Trophoblast cell (in vitro differentiated cells and primary cell): Measurements from ENCODE around the gene ARMC2.

Source experiments
- DNase-seq, 2 donors: peaks; one replicate each; pipeline ENCODE4 v3.0.0-alpha.2; 2016
- H2AFZ ChIP-seq: 2 replicates; pipeline ENCODE4 v1.6.1; 2013; ENCODE audit warnings: low read length, moderate library complexity, mild to moderate bottlenecking; ENCODE audit not compliant: insufficient read depth, poor library complexity
- H2AK5ac ChIP-seq: 2 replicates; pipeline ENCODE4 v1.6.1; 2013; ENCODE audit warnings: mild to moderate bottlenecking, low read length
- H2BK120ac ChIP-seq: 2 replicates; pipeline ENCODE4 v1.6.1; 2013; ENCODE audit warnings: low read length, mild to moderate bottlenecking, moderate library complexity; ENCODE audit not compliant: insufficient read depth, poor library complexity
- H2BK12ac ChIP-seq: 2 replicates; pipeline ENCODE4 v1.6.1; 2013; ENCODE audit warnings: mild to moderate bottlenecking, low read length, moderate library complexity
- H2BK5ac ChIP-seq: 2 replicates; pipeline ENCODE4 v1.6.1; 2013; ENCODE audit warnings: low read length, low read depth, moderate library complexity, mild to moderate bottlenecking; ENCODE audit not compliant: poor library complexity
- H3K14ac ChIP-seq: 2 replicates; pipeline ENCODE4 v1.6.1; 2013; ENCODE audit warnings: mild to moderate bottlenecking, low read length
- H3K18ac ChIP-seq: 2 replicates; pipeline ENCODE4 v1.6.1; 2013; ENCODE audit warnings: mild to moderate bottlenecking, low read length
- H3K23ac ChIP-seq: 2 replicates; pipeline ENCODE4 v1.6.1; 2013; ENCODE audit warnings: low read length
- H3K27ac ChIP-seq: 2 replicates; pipeline ENCODE4 v1.5.1; 2013; ENCODE audit warnings: low read depth, mild to moderate bottlenecking, inconsistent platforms, low read length, moderate library complexity
- H3K27me3 ChIP-seq: 2 replicates; pipeline ENCODE4 v1.6.1; 2013; ENCODE audit warnings: inconsistent platforms, mild to moderate bottlenecking, low read length, moderate library complexity; ENCODE audit not compliant: insufficient read depth
- H3K36me3 ChIP-seq, 2 experiments: 1 replicate in 1 of 2; 2 replicates in 1 of 2; pipeline ENCODE4 v1.6.1; 2013; ENCODE audit warnings: low read length in 2 of 2, mild to moderate bottlenecking in 2 of 2, moderate library complexity in 1 of 2; ENCODE audit not compliant: insufficient read depth in 2 of 2, control insufficient read depth in 1 of 2
- H3K4ac ChIP-seq: 2 replicates; pipeline ENCODE4 v1.6.1; 2013; ENCODE audit warnings: low read depth, mild to moderate bottlenecking, low read length, moderate library complexity
- H3K4me1 ChIP-seq, 2 experiments: 1 replicate in 1 of 2; 2 replicates in 1 of 2; pipeline ENCODE4 v1.6.1; 2013; ENCODE audit warnings: low read length in 2 of 2, mild to moderate bottlenecking in 2 of 2, moderate library complexity in 1 of 2; ENCODE audit not compliant: insufficient read depth in 2 of 2, control insufficient read depth in 1 of 2
- H3K4me2 ChIP-seq: 2 replicates; pipeline ENCODE4 v1.6.1; 2013; ENCODE audit warnings: inconsistent platforms, mild to moderate bottlenecking, low read length, moderate library complexity
- H3K4me3 ChIP-seq: 2 replicates; pipeline ENCODE4 v1.5.1; 2013; ENCODE audit warnings: mild to moderate bottlenecking, low read depth, low read length, inconsistent platforms
- H3K79me1 ChIP-seq: one replicate; pipeline ENCODE4 v1.6.1; 2013; ENCODE audit warnings: low read length
- H3K79me2 ChIP-seq: 2 replicates; pipeline ENCODE4 v1.6.1; 2013; ENCODE audit warnings: low read length, mild to moderate bottlenecking; ENCODE audit not compliant: control insufficient read depth, insufficient read depth, poor library complexity
- H3K9ac ChIP-seq: 2 replicates; pipeline ENCODE4 v1.6.1; 2013; ENCODE audit warnings: mild to moderate bottlenecking, low read length
- H3K9me3 ChIP-seq: 2 replicates; pipeline ENCODE4 v1.6.1; 2013; ENCODE audit warnings: low read depth, mild to moderate bottlenecking, control low read depth, inconsistent platforms, low read length; ENCODE audit not compliant: insufficient read depth
- H4K12ac ChIP-seq: 2 replicates; pipeline ENCODE4 v1.6.1; 2013; ENCODE audit warnings: low read depth, mild to moderate bottlenecking, low read length, moderate library complexity
- H4K8ac ChIP-seq: 2 replicates; pipeline ENCODE4 v1.6.1; 2013; ENCODE audit warnings: low read depth, mild to moderate bottlenecking, low read length, moderate library complexity
- H4K91ac ChIP-seq: one replicate; pipeline ENCODE4 v1.6.1; 2013; ENCODE audit warnings: low read depth, mild to moderate bottlenecking, low read length, moderate library complexity
- WGBS: extraction: QIAGEN DNeasy Blood & Tissue Kit; methylation state at CpG from one replicate; pipeline ENCODE4 v1.1.7; 2013; ENCODE audit warnings: missing lambda C conversion rate; ENCODE audit not compliant: insufficient read length, insufficient coverage; ENCODE audit errors: extremely low coverage; 5-methylcytosine and 5-hydroxymethylcytosine counted together

ARMC2 gene

DNA sequence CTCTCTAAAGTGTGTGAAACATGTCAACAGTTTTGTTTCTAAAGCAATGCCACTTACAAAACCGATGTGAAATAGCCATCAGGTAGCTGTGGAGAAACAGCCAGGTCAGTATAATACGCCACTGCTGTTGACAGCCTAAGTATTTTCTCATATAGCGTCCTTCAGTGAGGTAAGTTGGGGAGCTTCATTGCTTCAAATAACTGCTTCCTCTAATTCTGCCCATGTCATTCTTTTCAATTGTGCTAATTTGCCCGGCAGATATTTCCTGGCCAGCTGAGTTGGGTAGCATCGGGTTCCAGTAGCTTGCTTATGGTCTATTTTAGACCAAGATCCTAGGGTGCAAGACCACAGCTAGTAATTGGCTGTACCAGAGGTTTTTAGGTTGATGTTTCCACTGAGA lies 2.1 kb upstream of the ARMC2 start:
- no peak overlapping the region for H3K4me3 ChIP-seq
- H3K4ac ChIP-seq, result no peak overlapping the region
- H2BK12ac ChIP-seq, result no peak overlapping the region
- no peaks in the 10 kb centered on the region for H3K79me1 ChIP-seq
- no peak overlapping the region for H3K27ac ChIP-seq
- no peaks in the 10 kb centered on the region for H3K36me3 ChIP-seq
- H3K79me2 ChIP-seq, result no peaks in the 10 kb centered on the region
- H3K9ac ChIP-seq, result no peak overlapping the region
- no peaks in the 10 kb centered on the region for H3K9me3 ChIP-seq
- no peak overlapping the region for H4K12ac ChIP-seq
- H2BK5ac ChIP-seq, result no peak overlapping the region
- no peak overlapping the region for H2AK5ac ChIP-seq
- no peak overlapping the region for H2BK120ac ChIP-seq
- DNase-seq, result no peak
- no peak overlapping the region for H3K14ac ChIP-seq
- no peak overlapping the region for H3K4me2 ChIP-seq
- H3K27me3 ChIP-seq, result no peaks in the 10 kb centered on the region
- no peak overlapping the region for H2AFZ ChIP-seq
- H4K91ac ChIP-seq, result no peak overlapping the region
- no peak overlapping the region for H3K18ac ChIP-seq
- peaks cover 0 to 2% of the 10 kb centered on the region in 2 experiments for H3K4me1 ChIP-seq
- no peak overlapping the region for H4K8ac ChIP-seq
- H3K23ac ChIP-seq, result no peak overlapping the region
- WGBS, result no CpG with 5 or more reads among the region's 5 CpGs

GRCh38 chr6:108846628-108847027 lies 1.6 kb upstream of the ARMC2 start:
- no peak overlapping the region for H4K12ac ChIP-seq
- no peak overlapping the region for H3K9ac ChIP-seq
- H3K14ac ChIP-seq, result no peak overlapping the region
- no CpG with 5 or more reads among the region's 1 CpG for WGBS
- H3K4me3 ChIP-seq, result no peak overlapping the region
- no peak overlapping the region for H2AFZ ChIP-seq
- H2BK120ac ChIP-seq, result no peak overlapping the region
- no peaks in the 10 kb centered on the region for H3K36me3 ChIP-seq
- no peaks in the 10 kb centered on the region for H3K79me1 ChIP-seq
- H4K8ac ChIP-seq, result no peak overlapping the region
- no peak overlapping the region for H2BK12ac ChIP-seq
- DNase-seq, result no peak
- no peak overlapping the region for H3K27ac ChIP-seq
- peaks cover 0 to 2% of the 10 kb centered on the region in 2 experiments for H3K4me1 ChIP-seq
- no peak overlapping the region for H2AK5ac ChIP-seq
- H4K91ac ChIP-seq, result no peak overlapping the region
- H3K79me2 ChIP-seq, result no peaks in the 10 kb centered on the region
- H3K27me3 ChIP-seq, result no peaks in the 10 kb centered on the region
- no peak overlapping the region for H2BK5ac ChIP-seq
- H3K4ac ChIP-seq, result no peak overlapping the region
- H3K18ac ChIP-seq, result no peak overlapping the region
- no peaks in the 10 kb centered on the region for H3K9me3 ChIP-seq
- no peak overlapping the region for H3K4me2 ChIP-seq
- no peak overlapping the region for H3K23ac ChIP-seq

DNA sequence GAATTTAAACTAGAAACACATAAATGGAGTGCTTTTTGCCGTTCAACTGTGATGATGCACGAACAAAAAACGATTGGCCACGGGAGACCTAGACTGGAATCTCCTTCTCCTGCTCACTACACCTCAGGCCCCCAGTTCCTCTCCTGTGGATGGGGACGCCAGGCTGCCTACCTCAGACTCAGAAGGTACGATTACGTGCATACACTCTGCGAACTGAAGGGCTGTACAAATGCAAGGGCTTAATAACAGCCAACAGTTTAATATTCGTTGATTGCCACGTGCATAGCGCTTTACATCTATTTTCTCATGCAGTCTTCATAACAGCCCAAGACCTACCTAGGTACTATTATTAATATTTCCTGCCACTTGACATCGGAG lies 495 bp upstream of the ARMC2 start:
- H3K79me1 ChIP-seq, result no peaks in the 10 kb centered on the region
- H4K8ac ChIP-seq, result peak overlapping the region; percentile 77
- H2AFZ ChIP-seq, result peak overlapping the region; percentile 85
- no peak overlapping the region for H4K12ac ChIP-seq
- no peaks in the 10 kb centered on the region for H3K9me3 ChIP-seq
- H3K79me2 ChIP-seq, result no peaks in the 10 kb centered on the region
- no peak overlapping the region for H2AK5ac ChIP-seq
- H3K4me3 ChIP-seq, result no peak overlapping the region
- no peak overlapping the region for H3K23ac ChIP-seq
- H2BK5ac ChIP-seq, result no peak overlapping the region
- H3K14ac ChIP-seq, result no peak overlapping the region
- H3K9ac ChIP-seq, result peak overlapping the region; percentile 28
- no peaks in the 10 kb centered on the region for H3K27me3 ChIP-seq
- no peak for DNase-seq
- H3K4me2 ChIP-seq, result peak overlapping the region; percentile 95
- peaks cover 0 to 2% of the 10 kb centered on the region in 2 experiments for H3K4me1 ChIP-seq
- WGBS, result no CpG with 5 or more reads among the region's 12 CpGs
- no peak overlapping the region for H2BK120ac ChIP-seq
- no peak overlapping the region for H3K18ac ChIP-seq
- H3K4ac ChIP-seq, result no peak overlapping the region
- H3K27ac ChIP-seq, result no peak overlapping the region
- no peak overlapping the region for H2BK12ac ChIP-seq
- H4K91ac ChIP-seq, result no peak overlapping the region
- H3K36me3 ChIP-seq, result no peaks in the 10 kb centered on the region

GRCh38 chr6:108850669-108851465 lies 2.6 kb downstream of the ARMC2 start:
- no peaks in the 10 kb centered on the region for H3K79me1 ChIP-seq
- no peak overlapping the region for H3K9ac ChIP-seq
- no peak overlapping the region for H2AK5ac ChIP-seq
- H3K4ac ChIP-seq, result no peak overlapping the region
- no peak overlapping the region for H3K4me2 ChIP-seq
- H2BK120ac ChIP-seq, result no peak overlapping the region
- no peak overlapping the region for H2AFZ ChIP-seq
- H3K9me3 ChIP-seq, result no peaks in the 10 kb centered on the region
- no peak overlapping the region for H2BK12ac ChIP-seq
- no peaks in the 10 kb centered on the region for H3K27me3 ChIP-seq
- no peak overlapping the region for H3K27ac ChIP-seq
- no peak overlapping the region for H4K8ac ChIP-seq
- H2BK5ac ChIP-seq, result no peak overlapping the region
- no CpG with 5 or more reads among the region's 10 CpGs for WGBS
- no peak overlapping the region for H3K18ac ChIP-seq
- no peaks in the 10 kb centered on the region for H3K36me3 ChIP-seq
- H3K23ac ChIP-seq, result no peak overlapping the region
- no peak overlapping the region for H4K91ac ChIP-seq
- no peak overlapping the region for H4K12ac ChIP-seq
- peak in 1 of 2 donors; percentile 12 for DNase-seq
- no peak overlapping the region for H3K4me3 ChIP-seq
- no peaks in the 10 kb centered on the region for H3K79me2 ChIP-seq
- no peak overlapping the region for H3K14ac ChIP-seq
- H3K4me1 ChIP-seq, result peaks cover 0 to 2% of the 10 kb centered on the region in 2 experiments
